GM18873 (cell line): ENCODE measurements around the gene RPL26.

Experiments
- ATAC-seq: cut with Tn5 transposase; IDR thresholded peaks from one replicate; pipeline ENCODE4 v1.9.1; 2021; ENCODE audit warnings: mild to moderate bottlenecking, moderate library complexity, moderate number of reproducible peaks; ENCODE audit not compliant: unreplicated experiment, low FRiP score

The RPL26 gene

GRCh38 chr17:8332688-8333087 is 50.3 kb downstream of the RPL26 start:
- no peak for ATAC-seq

- no peak for ATAC-seq
Observed at GRCh38 chr17:8332128-8332527, 50.9 kb downstream of the RPL26 start.
